GM23248 (cell line): ENCODE data around the gene MAP7D2. TPM values are rescaled to one million over a fixed set of nuclear protein-coding genes. Genes with fewer than 3 reads are reported as not detected.

Experiments used
- DNase-seq: peaks from one replicate; pipeline ENCODE4 v3.0.0-alpha.2; 2015
- H2AFZ ChIP-seq: fragments of 200-600 bp; sonication (generic); 2 replicates; pipeline ENCODE4 v1.6.1; 2016; ENCODE audit warnings: antibody characterized with exemption
- H3F3A ChIP-seq: fragments of 200-600 bp; sonication (generic); 2 replicates; pipeline ENCODE4 v1.6.1; 2016; ENCODE audit warnings: mild to moderate bottlenecking, antibody characterized with exemption, mixed run types; ENCODE audit not compliant: insufficient read depth
- H3K27ac ChIP-seq: fragments of 200-600 bp; sonication (generic); 2 replicates; pipeline ENCODE4 v1.5.1; 2016; ENCODE audit warnings: mild to moderate bottlenecking
- H3K27me3 ChIP-seq: fragments of 200-600 bp; sonication (generic); replicated peaks from 2 replicates; pipeline ENCODE4 v1.6.1; 2016; ENCODE audit warnings: mild to moderate bottlenecking; ENCODE audit not compliant: insufficient read depth
- H3K36me3 ChIP-seq: fragments of 200-600 bp; sonication (generic); 2 replicates; pipeline ENCODE4 v1.6.1; 2016; ENCODE audit warnings: low read depth, mild to moderate bottlenecking
- H3K4me1 ChIP-seq: fragments of 200-600 bp; sonication (generic); 2 replicates; pipeline ENCODE4 v1.6.1; 2016; ENCODE audit warnings: mild to moderate bottlenecking; ENCODE audit not compliant: insufficient read depth
- H3K4me2 ChIP-seq: fragments of 200-600 bp; sonication (generic); one replicate; pipeline ENCODE4 v1.6.1; 2016; ENCODE audit warnings: mild to moderate bottlenecking; ENCODE audit not compliant: unreplicated experiment
- H3K4me3 ChIP-seq: fragments of 200-600 bp; sonication (generic); 2 replicates; pipeline ENCODE4 v1.5.1; 2016; ENCODE audit warnings: mild to moderate bottlenecking
- H3K79me2 ChIP-seq: fragments of 200-600 bp; sonication (generic); 2 replicates; pipeline ENCODE4 v1.6.1; 2016; ENCODE audit warnings: mild to moderate bottlenecking; ENCODE audit not compliant: insufficient read depth
- H3K9ac ChIP-seq: fragments of 200-600 bp; sonication (generic); 2 replicates; pipeline ENCODE4 v1.6.1; 2016; ENCODE audit warnings: mild to moderate bottlenecking
- H3K9me2 ChIP-seq: fragments of 200-600 bp; sonication (generic); 2 replicates; pipeline ENCODE4 v1.6.1; 2016; ENCODE audit warnings: mixed run types, mild to moderate bottlenecking, moderate library complexity; ENCODE audit not compliant: insufficient read depth
- H3K9me3 ChIP-seq: fragments of 200-600 bp; sonication (generic); one replicate; pipeline ENCODE4 v1.6.1; 2017; ENCODE audit warnings: low read depth
- H4K20me1 ChIP-seq: fragments of 200-600 bp; sonication (generic); 2 replicates; pipeline ENCODE4 v1.6.0; 2016; ENCODE audit not compliant: insufficient read depth
- EZH2 ChIP-seq: fragments of 200-600 bp; sonication (generic); IDR thresholded peaks from 2 replicates; pipeline ENCODE4 v1.6.1; 2018; ENCODE audit warnings: antibody characterized with exemption, mild to moderate bottlenecking; ENCODE audit not compliant: insufficient read depth, poor library complexity, severe bottlenecking
- EZH2phosphoT487 ChIP-seq: fragments of 200-600 bp; sonication (generic); IDR thresholded peaks from 2 replicates; pipeline ENCODE4 v1.6.1; 2018; ENCODE audit warnings: antibody characterized with exemption, moderate library complexity, mild to moderate bottlenecking, low read depth; ENCODE audit not compliant: insufficient read depth
- WGBS, 2 experiments: methylation state at CpG; one replicate each; pipeline ENCODE4 v1.1.6; 2015 to 2017; ENCODE audit warnings: low lambda C conversion rate in 2 of 2, low coverage in 1 of 2; ENCODE audit errors: missing lambda C conversion rate in 2 of 2; 5-methylcytosine and 5-hydroxymethylcytosine counted together
- in situ Hi-C: fragments of 300-500 bp; cut with MboI; formaldehyde crosslinking; loops from 2 replicates; pipeline ENCODE4 v1.15.0; 2020
- polyA plus RNA-seq: library from polyadenylated mRNA; unstranded; fragments of >200 nt; fragmentation: Nextera tagmentation; extraction: Ambion mirVana; gene quantifications from 2 replicates; pipeline ENCODE4 v1.2.1, GENCODE V29; 2016
- total RNA-seq: library from RNA; depleted of rRNA; stranded (reverse); fragments of >200 nt; shearing (Covaris generic); gene quantifications from 2 replicates; pipeline ENCODE4 v1.2.3, GENCODE V29; 2014

Gene MAP7D2
- total and polyA plus RNA-seq, 2 experiments from 2014 or later = 0.11 to 0.32 TPM

GRCh38 chrX:19990556-19991349 is 126.0 kb downstream of the MAP7D2 start, which contains the start of gene BCLAF3:
BCLAF3 (minus strand) TSS chrX:19991061; CDS start chrX:19970264, 20,797 bp downstream.
- Histone ChIP-seq H3K4me2 (peak within 1 kb of the TSS; percentile 68), H3K9me3 (no peaks in the 10 kb centered on the region), H3K9ac (peak within 1 kb of the TSS; percentile 66), H3K79me2 (peaks cover 36% of the 10 kb centered on the region), H3K9me2 (no peaks in the 10 kb centered on the region), H3K36me3 (no peaks in the 10 kb centered on the region), H3K27ac (peak within 1 kb of the TSS; percentile 15; the same call in 1 of the 2 replicates), H4K20me1 (no peaks in the 10 kb centered on the region), H3K4me1 (no peaks in the 10 kb centered on the region), H2AFZ (peak within 1 kb of the TSS; percentile 90), H3K27me3 (no peaks in the 10 kb centered on the region), H3K4me3 (peak within 1 kb of the TSS; percentile 80), H3F3A (no peaks in the 10 kb centered on the region)
- peak; percentile 91 for DNase-seq
- in situ Hi-C loops = no loop called here
- TF ChIP-seq EZH2 = no peak
- TF ChIP-seq EZH2phosphoT487 = no peak
- 0 to 3% methylated on average over 1 to 7 of the region's 103 CpGs for WGBS, 2 experiments

- peak overlapping the region; percentile 15; the same call in 1 of the 2 replicates for H3K27ac ChIP-seq
- TF ChIP-seq EZH2 (no peak), EZH2phosphoT487 (no peak)
- in situ Hi-C loops = no loop called here
- no peaks in the 10 kb centered on the region for H3K27me3 ChIP-seq
- DNase-seq = peak; percentile 35
- H2AFZ ChIP-seq = peak overlapping the region; percentile 77
- H3K36me3 ChIP-seq = no peaks in the 10 kb centered on the region
- H4K20me1 ChIP-seq = no peaks in the 10 kb centered on the region
- no peaks in the 10 kb centered on the region for H3F3A ChIP-seq
- 0 to 3% methylated on average over 16 to 25 of the region's 25 CpGs for WGBS, 2 experiments
- H3K9me2 ChIP-seq = no peaks in the 10 kb centered on the region
- H3K79me2 ChIP-seq = peaks cover 42% of the 10 kb centered on the region
- H3K9ac ChIP-seq = peak overlapping the region; percentile 66
- H3K4me2 ChIP-seq = peak overlapping the region; percentile 57
- H3K4me1 ChIP-seq = no peaks in the 10 kb centered on the region
- H3K4me3 ChIP-seq = peak overlapping the region; percentile 80
- no peaks in the 10 kb centered on the region for H3K9me3 ChIP-seq
Observed at GRCh38 chrX:19990151-19990555, 126.6 kb downstream of the MAP7D2 start.

- Histone ChIP-seq H3K27ac (no peak overlapping the region), H3K79me2 (peaks cover 47% of the 10 kb centered on the region), H3K9me3 (no peaks in the 10 kb centered on the region), H3F3A (no peaks in the 10 kb centered on the region), H3K36me3 (no peaks in the 10 kb centered on the region), H3K9ac (no peak overlapping the region), H3K9me2 (no peaks in the 10 kb centered on the region), H4K20me1 (no peaks in the 10 kb centered on the region), H3K4me1 (no peaks in the 10 kb centered on the region), H2AFZ (no peak overlapping the region), H3K4me2 (no peak overlapping the region), H3K27me3 (no peaks in the 10 kb centered on the region), H3K4me3 (no peak overlapping the region)
- DNase-seq = no peak
- TF ChIP-seq EZH2phosphoT487 (no peak), EZH2 (no peak)
- in situ Hi-C loops = no loop called here
- 98 to 100% methylated on average over 5 of the region's 5 CpGs for WGBS, 2 experiments
Observed at GRCh38 chrX:19987856-19988255, 128.9 kb downstream of the MAP7D2 start.

GRCh38 chrX:19986531-19986930 is 130.2 kb downstream of the MAP7D2 start:
- Histone ChIP-seq H3K4me3 (no peak overlapping the region), H3F3A (no peaks in the 10 kb centered on the region), H3K9ac (no peak overlapping the region), H4K20me1 (no peaks in the 10 kb centered on the region), H2AFZ (no peak overlapping the region), H3K79me2 (peaks cover 55% of the 10 kb centered on the region), H3K27ac (no peak overlapping the region), H3K9me3 (no peaks in the 10 kb centered on the region), H3K4me2 (no peak overlapping the region), H3K27me3 (no peaks in the 10 kb centered on the region), H3K9me2 (no peaks in the 10 kb centered on the region), H3K36me3 (no peaks in the 10 kb centered on the region), H3K4me1 (0 out of 2 replicates have a peak, but pooled peaks cover 3% of the 10 kb centered on the region)
- DNase-seq = no peak
- in situ Hi-C loops = no loop called here
- TF ChIP-seq EZH2phosphoT487 (no peak), EZH2 (no peak)
- WGBS, 2 experiments = 91 to 97% methylated on average over 3 of the region's 3 CpGs
